NCI-H1092 (cell line): ENCODE measurements around the gene EPN2.
"Not testable (repeated sequence)": the region's sequence is repeated elsewhere in the genome, so short reads cannot be mapped to it uniquely, and the experiment has no call there.

ENCODE experiments used
- DNase-seq: peaks from one replicate; lab custom pipeline; 2025; lab: John Stamatoyannopoulos, UW

The EPN2 gene

DNA sequence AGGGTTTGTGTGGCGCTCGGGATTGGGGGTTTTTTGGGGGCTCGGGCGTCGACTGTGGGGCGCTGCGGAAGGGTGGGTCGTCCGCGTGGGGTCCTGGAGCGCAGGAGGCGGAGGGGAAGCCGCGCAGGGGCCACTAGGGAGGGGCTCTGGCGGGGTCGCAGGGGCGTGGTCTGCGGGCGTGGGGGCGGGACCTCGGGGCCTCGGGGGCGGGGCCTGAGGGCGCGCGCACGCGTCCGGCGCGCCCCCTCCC, at the start of gene EPN2:
EPN2 (plus strand) TSS at position 228 of the 250 bp plus-strand sequence. CDS start 45,754 bp downstream, outside the sequence.
- DNase-seq: not testable (repeated sequence)

DNA sequence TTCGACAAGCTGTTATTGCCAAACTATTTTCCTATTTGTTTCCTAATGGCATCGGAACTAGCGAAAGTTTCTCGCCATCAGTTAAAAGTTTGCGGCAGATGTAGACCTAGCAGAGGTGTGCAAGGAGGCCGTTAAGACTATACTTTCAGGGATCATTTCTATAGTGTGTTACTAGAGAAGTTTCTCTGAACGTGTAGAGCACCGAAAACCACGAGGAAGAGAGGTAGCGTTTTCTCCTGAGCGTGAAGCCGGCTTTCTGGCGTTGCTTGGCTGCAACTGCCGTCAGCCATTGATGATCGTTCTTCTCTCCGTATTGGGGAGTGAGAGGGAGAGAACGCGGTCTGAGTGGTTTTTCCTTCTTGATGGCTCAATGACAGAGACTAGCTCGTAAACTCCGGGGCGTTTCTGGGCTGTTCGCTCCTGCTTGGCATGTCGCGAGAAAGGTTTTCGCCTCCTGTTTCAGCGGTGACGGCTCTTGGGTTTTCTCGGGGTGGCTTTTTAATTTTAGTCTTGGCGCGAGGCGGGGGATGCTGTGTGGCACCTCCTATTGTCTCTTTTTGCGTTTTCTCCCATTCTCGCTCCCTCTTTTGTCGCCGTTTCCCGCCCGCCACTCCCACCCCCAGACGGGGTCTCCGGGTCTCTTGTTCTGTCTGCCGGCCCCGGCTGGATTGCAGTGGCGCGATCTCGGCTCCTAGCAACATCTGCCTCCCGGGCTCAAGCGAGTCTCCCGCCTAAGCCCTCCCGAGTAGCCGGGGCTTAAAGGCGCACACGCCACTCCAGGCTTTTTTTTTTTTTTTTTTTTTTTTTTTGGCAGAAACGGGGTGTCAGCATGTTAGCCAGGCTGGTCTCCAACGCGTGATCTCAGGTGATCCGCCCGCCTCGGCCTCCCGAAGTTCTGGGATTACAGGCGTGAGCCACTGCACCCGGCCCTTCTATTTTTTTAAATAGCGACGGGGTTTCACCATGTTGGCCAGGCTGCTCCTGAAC, 49.0 kb upstream of the EPN2 start:
- not testable (repeated sequence) for DNase-seq

DNA sequence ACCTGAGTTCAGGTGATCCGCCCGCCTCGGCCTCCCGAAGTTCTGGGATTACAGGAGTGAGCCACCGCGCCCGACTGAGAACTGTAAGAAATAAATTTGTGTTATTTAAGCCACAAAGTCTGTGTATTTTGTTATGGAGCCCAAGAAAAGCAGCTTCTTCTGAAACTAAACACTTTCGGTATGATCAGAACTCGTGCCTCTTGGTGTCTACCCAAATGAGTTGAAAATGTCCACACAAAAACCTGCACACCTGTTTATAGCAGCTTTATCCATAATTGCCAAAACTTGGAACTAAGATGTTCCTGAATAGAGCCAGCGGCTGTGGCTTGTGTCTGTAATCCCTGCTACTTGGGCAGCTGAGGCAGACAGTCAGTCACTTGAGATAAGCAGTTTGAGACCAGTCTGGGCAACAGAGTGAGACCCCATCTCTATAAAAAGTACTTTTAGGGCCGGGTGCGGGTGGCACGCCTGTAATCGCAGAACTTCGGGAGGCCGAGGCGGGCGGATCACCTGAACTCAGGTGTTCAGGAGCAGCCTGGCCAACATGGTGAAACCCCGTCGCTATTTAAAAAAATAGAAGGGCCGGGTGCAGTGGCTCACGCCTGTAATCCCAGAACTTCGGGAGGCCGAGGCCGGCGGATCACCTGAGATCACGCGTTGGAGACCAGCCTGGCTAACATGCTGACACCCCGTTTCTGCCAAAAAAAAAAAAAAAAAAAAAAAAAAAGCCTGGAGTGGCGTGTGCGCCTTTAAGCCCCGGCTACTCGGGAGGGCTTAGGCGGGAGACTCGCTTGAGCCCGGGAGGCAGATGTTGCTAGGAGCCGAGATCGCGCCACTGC, 48.1 kb upstream of the EPN2 start:
- not testable (repeated sequence) for DNase-seq

GRCh38 chr17:19189781-19190405, 47.3 kb upstream of the EPN2 start:
- DNase-seq: not testable (repeated sequence)

GRCh38 chr17:19196382-19197204, 40.6 kb upstream of the EPN2 start:
- DNase-seq: not testable (repeated sequence)

- DNase-seq: not testable (repeated sequence)
Measured at GRCh38 chr17:19202448-19202847, 34.7 kb upstream of the EPN2 start.

DNA sequence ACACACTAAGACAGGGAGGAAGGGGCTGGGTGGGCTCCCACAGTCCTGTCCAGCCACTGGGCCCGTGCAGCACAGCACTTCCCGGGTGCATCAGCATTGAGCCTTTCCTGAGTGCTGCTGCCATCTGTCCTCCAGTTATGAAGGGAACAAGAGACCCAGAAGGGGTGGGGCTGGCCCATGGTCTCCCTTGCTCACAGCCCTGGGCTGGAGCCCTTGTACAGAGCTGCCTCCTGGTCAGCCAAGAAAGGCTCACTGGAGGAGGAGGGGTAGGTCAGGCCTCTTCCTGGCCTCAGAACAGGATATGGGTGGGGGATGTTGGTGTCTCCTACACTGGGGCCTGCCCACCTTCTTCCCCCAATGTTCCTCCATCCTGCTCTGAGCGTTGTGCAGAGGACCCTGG, 33.7 kb upstream of the EPN2 start:
- DNase-seq: not testable (repeated sequence)

DNA sequence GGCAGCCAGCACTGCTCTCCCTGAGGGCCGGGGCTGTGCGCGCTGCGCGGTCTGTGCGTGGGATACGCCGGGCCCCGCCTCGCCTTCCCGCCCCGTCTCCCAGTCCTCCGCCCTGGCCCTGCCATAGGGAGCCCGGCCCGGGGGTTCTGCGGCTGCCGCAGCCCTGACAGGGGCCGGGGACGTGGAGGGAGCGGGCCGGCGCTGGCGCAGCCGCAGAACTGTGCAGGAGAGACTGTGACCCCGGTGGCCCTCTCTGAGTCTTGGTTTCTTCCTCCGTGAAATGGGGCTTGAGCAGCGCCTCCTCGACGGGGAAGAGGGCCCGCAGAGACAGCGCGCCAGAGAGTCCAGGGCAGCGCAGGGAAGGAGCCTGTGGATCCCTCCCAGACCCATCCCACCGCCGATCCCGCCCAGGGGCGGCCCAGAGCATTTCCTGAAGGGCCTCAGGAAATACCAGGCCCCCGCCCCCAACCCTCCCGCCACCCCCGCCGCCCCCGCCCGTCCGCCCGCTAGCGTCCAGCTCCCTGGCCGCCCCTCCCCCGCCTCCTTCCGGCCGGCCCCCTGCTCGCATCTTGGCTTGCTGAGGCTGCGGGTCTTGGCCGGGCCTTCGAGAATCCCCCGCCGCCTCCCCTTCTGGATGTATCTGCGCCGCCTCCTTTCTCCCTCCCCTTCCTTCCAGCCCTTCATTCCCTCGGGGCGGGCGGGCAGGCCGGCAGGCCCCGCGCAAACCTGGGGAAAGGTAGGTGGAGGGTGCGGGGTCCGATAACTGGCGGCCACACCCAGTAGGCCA, 21.9 kb upstream of the EPN2 start:
- DNase-seq: not testable (repeated sequence)

GRCh38 chr17:19216148-19216926, 20.8 kb upstream of the EPN2 start:
- DNase-seq: not testable (repeated sequence)

- DNase-seq: not testable (repeated sequence)
Measured at GRCh38 chr17:19218914-19219313, 18.3 kb upstream of the EPN2 start.

DNA sequence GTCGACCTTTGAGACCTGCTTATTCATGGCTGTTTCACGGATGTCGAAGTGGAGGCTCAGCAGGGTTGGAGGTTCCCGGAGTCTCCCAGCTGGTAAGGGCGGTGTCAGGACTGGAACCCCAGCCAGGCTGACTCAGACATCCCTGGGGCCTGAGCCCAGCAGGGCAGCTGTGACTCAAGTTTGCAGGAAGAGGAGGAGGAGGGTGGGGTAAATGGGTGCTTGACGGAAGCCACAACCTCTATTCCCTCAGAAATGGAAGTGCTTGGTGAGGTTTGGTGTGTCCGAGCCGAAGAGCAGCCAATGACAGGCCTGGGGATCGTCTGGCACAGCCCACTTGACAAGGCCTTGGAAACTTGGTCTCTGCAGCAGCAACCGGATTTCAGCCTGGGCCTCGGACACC, 17.8 kb upstream of the EPN2 start:
- DNase-seq: not testable (repeated sequence)

- DNase-seq: not testable (repeated sequence)
Measured at GRCh38 chr17:19220195-19220594, 17.0 kb upstream of the EPN2 start.

GRCh38 chr17:19226610-19227588, 10.3 kb upstream of the EPN2 start:
- DNase-seq: not testable (repeated sequence)

- not testable (repeated sequence) for DNase-seq
Measured at GRCh38 chr17:19234676-19235075, 2.5 kb upstream of the EPN2 start.

DNA sequence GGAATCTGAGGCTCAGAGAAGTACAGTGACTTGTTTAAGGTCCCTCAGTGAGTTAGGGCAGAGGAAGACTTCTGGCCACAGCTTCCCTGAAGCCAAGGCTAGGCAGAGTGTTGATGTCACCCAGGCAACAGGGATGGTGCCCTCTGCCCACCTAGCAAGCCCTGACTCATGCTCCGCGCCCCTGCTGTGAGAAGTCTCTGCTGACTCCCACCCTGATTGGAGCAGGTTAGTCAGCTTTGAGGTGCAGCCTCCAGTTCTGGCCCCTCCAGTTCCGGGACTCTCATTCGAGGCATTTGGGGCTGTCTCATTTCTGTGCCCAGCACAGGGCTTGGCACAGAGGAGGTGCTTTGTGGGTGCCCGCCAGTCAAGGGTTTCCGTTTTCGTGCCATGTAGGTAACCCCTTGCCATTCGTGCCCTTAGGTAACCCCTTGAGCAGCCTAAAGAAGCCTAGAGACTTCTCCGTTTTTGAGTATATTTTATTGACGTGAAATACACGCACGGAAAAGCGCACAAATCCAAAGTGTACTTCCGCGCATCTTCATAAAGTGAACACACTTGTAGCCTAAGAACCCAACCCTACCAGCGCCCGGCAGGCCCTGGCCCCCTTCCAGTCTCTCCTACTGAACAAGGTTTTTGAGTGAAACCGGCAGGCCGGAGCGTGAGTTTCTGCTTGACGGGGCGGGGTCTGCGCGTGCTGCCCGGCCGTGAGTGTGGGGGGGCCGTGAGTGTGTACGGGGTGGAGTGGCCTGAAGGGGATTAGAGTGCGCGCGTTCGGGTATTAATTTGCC, 621 bp upstream of the EPN2 start:
- not testable (repeated sequence) for DNase-seq

DNA sequence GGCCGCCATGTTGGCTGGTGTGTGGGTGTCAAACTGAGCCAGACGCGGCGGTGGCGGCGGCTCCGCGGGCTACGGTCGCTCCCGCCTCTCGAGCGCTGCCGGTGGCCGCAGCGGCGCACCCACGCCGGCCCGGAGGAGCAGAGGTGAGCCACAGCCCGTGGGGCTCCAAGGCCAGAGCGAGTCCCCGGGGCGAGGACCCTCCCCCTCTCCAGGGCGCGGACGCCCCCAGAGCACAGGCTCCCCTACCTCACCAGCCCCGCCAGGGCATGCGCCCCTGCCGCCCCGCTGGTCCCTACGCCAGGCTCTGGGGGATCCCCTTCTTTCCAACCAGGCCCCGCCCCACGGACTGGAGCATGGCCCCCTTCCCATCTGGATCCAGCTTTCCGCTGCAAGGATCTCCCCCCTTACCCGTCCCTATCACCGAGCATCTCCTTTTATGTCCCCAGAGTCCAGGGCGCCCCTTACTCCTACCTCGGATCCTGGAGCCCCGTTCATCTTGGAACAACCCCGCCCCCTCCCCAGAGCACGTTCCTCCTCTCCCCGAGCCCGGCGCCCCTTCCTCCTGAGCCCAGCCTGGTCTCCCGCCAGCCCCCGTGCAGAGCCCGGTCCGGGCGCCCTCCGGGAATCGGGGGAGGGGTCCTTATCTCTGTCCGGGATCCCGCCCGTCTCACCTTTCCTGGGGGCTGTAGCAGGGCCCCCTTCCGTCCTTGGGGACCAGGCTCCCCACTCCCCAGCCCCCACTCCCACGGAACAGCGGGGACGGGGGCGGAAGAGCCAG, 412 bp downstream of the EPN2 start:
- no peak for DNase-seq

DNA sequence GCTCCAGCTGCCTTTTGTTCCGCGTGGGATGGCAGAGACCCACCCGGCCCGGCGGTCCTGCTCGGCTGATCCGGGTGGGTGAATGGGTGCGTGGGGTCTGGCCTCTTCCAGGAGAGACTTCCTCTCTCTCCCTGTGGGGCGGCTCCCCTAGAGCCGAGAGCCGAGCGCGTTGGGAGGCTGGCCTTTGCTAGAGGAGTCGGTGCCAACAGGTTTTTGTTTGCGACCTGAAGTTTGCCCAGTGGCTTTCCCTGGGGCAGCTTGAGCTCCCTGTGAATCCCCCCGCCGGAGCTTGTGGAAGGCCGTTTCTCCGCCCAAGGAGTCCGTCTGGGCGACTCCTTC, 970 bp downstream of the EPN2 start:
- DNase-seq: no peak
